Sigmoid colon (tissue), 7 donors: ENCODE measurements around the gene HIVEP2. TPM values are rescaled to one million over a fixed set of nuclear protein-coding genes. Genes with fewer than 3 reads are reported as not detected.

Experiments used
- DNase-seq: peaks from one replicate; pipeline ENCODE4 v3.0.0-alpha.2; 2019
- H3K27ac ChIP-seq, 4 donors: fragments of 200-600 bp; sonication (generic); one replicate each; pipeline ENCODE4 v1.5.1; 2016 to 2019; ENCODE audit warnings: mild to moderate bottlenecking in 1 of 4
- H3K27me3 ChIP-seq, 3 donors: fragments of 200-600 bp; sonication (generic); one replicate each; pipeline ENCODE4 v1.5.1; 2019; ENCODE audit warnings: mild to moderate bottlenecking in 1 of 3
- H3K36me3 ChIP-seq, 4 donors: fragments of 200-600 bp; sonication (generic); one replicate each; pipeline ENCODE4 v1.5.1; 2016 to 2019
- H3K4me1 ChIP-seq, 4 donors: fragments of 200-600 bp; sonication (generic); one replicate each; pipeline ENCODE4 v1.5.1; 2017 to 2019
- H3K4me3 ChIP-seq, 4 donors: fragments of 200-600 bp; sonication (generic); one replicate each; pipeline ENCODE4 v1.5.1; 2017 to 2019; ENCODE audit warnings: mild to moderate bottlenecking in 2 of 4, moderate library complexity in 1 of 4
- H3K9me3 ChIP-seq, 4 donors: fragments of 200-600 bp in 3 of 4; sonication (generic) in 3 of 4; one replicate each; pipeline versions ENCODE4 v1.5.1 to v1.6.1; 2013 to 2019
- CTCF ChIP-seq, 4 experiments: fragments of 450-650 bp in 3 of 4; fragments of 200-600 bp in 1 of 4; IDR thresholded peaks; one replicate each; pipeline ENCODE4 v1.5.1; 2016 to 2019; ENCODE audit warnings: antibody characterized with exemption in 4 of 4, mild to moderate bottlenecking in 3 of 4, moderate library complexity in 2 of 4
- EP300 ChIP-seq, 4 donors: sonication (generic); formaldehyde crosslinking; IDR thresholded peaks; one replicate each; pipeline ENCODE4 v1.6.1; 2017; ENCODE audit warnings: antibody characterized with exemption in 4 of 4
- POLR2A ChIP-seq, 2 donors: fragments of 450-650 bp; IDR thresholded peaks; one replicate each; pipeline ENCODE4 v1.6.1; 2016; ENCODE audit warnings: antibody characterized with exemption in 2 of 2, mild to moderate bottlenecking in 2 of 2, moderate library complexity in 2 of 2
- POLR2AphosphoS5 ChIP-seq, 4 donors: sonication (generic); formaldehyde crosslinking; IDR thresholded peaks; one replicate each; pipeline ENCODE4 v1.6.1; 2017; ENCODE audit warnings: antibody characterized with exemption in 4 of 4
- WGBS, 2 donors: extraction: QIAGEN DNeasy Blood & Tissue Kit; methylation state at CpG; one replicate each; pipeline ENCODE4 v1.1.7; 2013; 5-methylcytosine and 5-hydroxymethylcytosine counted together
- intact Hi-C: fragments of 100-400 bp; cut with DNase I; formaldehyde crosslinking; loops from one replicate; pipeline ENCODE4 v1.15.1; 2023
- polyA plus RNA-seq, 3 donors: library from polyadenylated mRNA; stranded (reverse); fragments of 200-250 nt; gene quantifications; one replicate each; pipeline ENCODE4 v1.2.3, GENCODE V29; 2013
- total RNA-seq, 4 donors: library from RNA; depleted of rRNA; stranded (reverse); fragments of >200 nt; gene quantifications; one replicate each; pipeline ENCODE4 v1.1.0, GENCODE V29; 2016
- donor health status: healthy with polysubstance abuse.
- donor health status: Bipolar disorder and iron deficiency.
- donor health status: healthy.

HIVEP2 gene
- total and polyA plus RNA-seq, 7 donors: 1.8 to 21.7 (median 11.5) TPM

DNA sequence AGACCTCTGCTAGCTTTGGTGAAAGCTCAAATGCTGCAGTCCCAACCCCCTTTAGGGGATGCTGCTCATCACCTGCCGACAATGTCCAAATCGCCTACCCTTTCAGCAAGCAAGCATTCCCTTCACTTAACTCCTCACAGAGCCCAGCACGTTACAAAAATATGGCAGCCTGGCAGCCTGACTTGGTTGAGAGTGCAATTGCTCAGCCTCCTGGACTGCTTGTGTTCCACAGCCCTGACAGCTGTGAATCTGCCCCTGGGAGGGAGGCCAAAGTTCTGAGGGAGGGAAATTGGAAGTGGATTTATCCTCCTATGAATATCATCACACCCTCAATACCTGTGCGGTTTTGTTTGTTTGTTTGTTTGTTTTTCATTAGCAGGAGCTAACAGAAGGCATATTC, 231.0 kb downstream of the HIVEP2 start:
- Histone ChIP-seq H3K27ac (no peak overlapping the region), H3K27me3 (no peaks in the 10 kb centered on the region), H3K4me1 (no peaks in the 10 kb centered on the region), H3K4me3 (no peak overlapping the region), H3K36me3 (no peaks in the 10 kb centered on the region), H3K9me3 (no peaks in the 10 kb centered on the region)
- DNase-seq: no peak
- intact Hi-C loops: no loop called here
- 80 to 92% methylated on average over 4 of the region's 4 CpGs for WGBS, 2 donors
- TF ChIP-seq EP300 (IDR thresholded peaks at IDR 0.05) (no peak), CTCF (IDR thresholded peaks at IDR 0.05) (no peak), POLR2A (IDR thresholded peaks at IDR 0.05) (no peak), POLR2AphosphoS5 (IDR thresholded peaks at IDR 0.05) (no peak)

DNA sequence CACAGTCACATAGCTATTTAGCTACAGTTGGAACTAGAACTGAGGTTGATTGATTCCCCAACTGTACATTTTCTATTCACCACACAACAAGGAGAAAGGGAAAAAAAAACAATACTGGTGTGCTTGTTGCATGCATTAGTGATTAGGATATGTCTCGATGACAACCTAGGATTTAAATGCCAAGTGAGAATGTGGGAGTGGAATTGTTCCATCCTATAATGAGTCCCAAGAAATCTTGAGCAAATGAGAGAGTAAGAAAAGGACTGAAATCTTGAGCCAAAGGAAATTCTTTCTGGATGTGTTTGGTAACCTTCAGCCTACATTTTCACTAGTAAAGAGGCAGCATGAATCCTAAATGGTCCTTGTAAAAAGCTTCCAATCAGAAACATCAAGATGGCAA, 232.7 kb downstream of the HIVEP2 start:
- TF ChIP-seq POLR2A (IDR thresholded peaks at IDR 0.05): no peak
- no peak for TF ChIP-seq EP300 (IDR thresholded peaks at IDR 0.05)
- TF ChIP-seq POLR2AphosphoS5 (IDR thresholded peaks at IDR 0.05): no peak
- no peak for TF ChIP-seq CTCF (IDR thresholded peaks at IDR 0.05)
- H3K9me3 ChIP-seq: no peaks in the 10 kb centered on the region

GRCh38 chr6:142708651-142709050, 236.3 kb downstream of the HIVEP2 start:
- H3K27ac ChIP-seq: no peak overlapping the region
- H3K36me3 ChIP-seq: no peaks in the 10 kb centered on the region
- no peaks in the 10 kb centered on the region for H3K9me3 ChIP-seq
- WGBS, 2 donors: 99% methylated on average over 2 of the region's 2 CpGs
- H3K4me3 ChIP-seq: no peak overlapping the region
- intact Hi-C loops: no loop called here
- DNase-seq: no peak
- no peaks in the 10 kb centered on the region for H3K27me3 ChIP-seq
- no peaks in the 10 kb centered on the region for H3K4me1 ChIP-seq
- TF ChIP-seq EP300 (IDR thresholded peaks at IDR 0.05): no peak
- no peak for TF ChIP-seq POLR2AphosphoS5 (IDR thresholded peaks at IDR 0.05)
- no peak for TF ChIP-seq CTCF (IDR thresholded peaks at IDR 0.05)
- no peak for TF ChIP-seq POLR2A (IDR thresholded peaks at IDR 0.05)

More for the DNA sequence above, 232.7 kb downstream of the HIVEP2 start:
- intact Hi-C loops: no loop called here
- Histone ChIP-seq H3K4me1 (no peaks in the 10 kb centered on the region), H3K36me3 (no peaks in the 10 kb centered on the region), H3K27ac (no peak overlapping the region), H3K27me3 (no peaks in the 10 kb centered on the region), H3K4me3 (no peak overlapping the region)
- no peak for DNase-seq
- 94% methylated on average over 1 of the region's 1 CpG for WGBS, 2 donors

- 35 to 60% methylated on average over 2 of the region's 2 CpGs for WGBS, 2 donors
- intact Hi-C loops: no loop called here
These were observed 237.7 kb downstream of the HIVEP2 start for GRCh38 chr6:142707255-142707654.

More at GRCh38 chr6:142707255-142707654, 237.7 kb downstream of the HIVEP2 start:
- no peak for DNase-seq
- Histone ChIP-seq H3K4me3 (no peak overlapping the region), H3K9me3 (no peaks in the 10 kb centered on the region), H3K27me3 (no peaks in the 10 kb centered on the region), H3K36me3 (no peaks in the 10 kb centered on the region), H3K27ac (no peak overlapping the region), H3K4me1 (no peaks in the 10 kb centered on the region)
- TF ChIP-seq POLR2A (IDR thresholded peaks at IDR 0.05) (no peak), CTCF (IDR thresholded peaks at IDR 0.05) (no peak), POLR2AphosphoS5 (IDR thresholded peaks at IDR 0.05) (no peak), EP300 (IDR thresholded peaks at IDR 0.05) (no peak)
